Right lobe of liver (tissue), 4 donors: ENCODE results near the gene ITPRID1.

ENCODE experiments used
- POLR2A ChIP-seq: fragments of 450-650 bp; IDR thresholded peaks from one replicate; pipeline ENCODE4 v1.6.1; 2017; ENCODE audit warnings: antibody characterized with exemption, mild to moderate bottlenecking
- TF ChIP-seq, protein P1 (sequence below), 4 donors: fragments of 200-600 bp in 3 of 4; fragments of 450-650 bp in 1 of 4; IDR thresholded peaks; one replicate each; pipeline versions ENCODE4 v1.5.1 to v1.8.0; 2016 to 2022; ENCODE audit warnings: antibody characterized with exemption in 4 of 4, mild to moderate bottlenecking in 2 of 4
- donor health status: DM: no; HTN: no; CAD: no.
- donor health status: DM: no; HTN: no; CAD: no.
- donor health status: DM: no; HTN: yes; CAD: no.

DNA sequence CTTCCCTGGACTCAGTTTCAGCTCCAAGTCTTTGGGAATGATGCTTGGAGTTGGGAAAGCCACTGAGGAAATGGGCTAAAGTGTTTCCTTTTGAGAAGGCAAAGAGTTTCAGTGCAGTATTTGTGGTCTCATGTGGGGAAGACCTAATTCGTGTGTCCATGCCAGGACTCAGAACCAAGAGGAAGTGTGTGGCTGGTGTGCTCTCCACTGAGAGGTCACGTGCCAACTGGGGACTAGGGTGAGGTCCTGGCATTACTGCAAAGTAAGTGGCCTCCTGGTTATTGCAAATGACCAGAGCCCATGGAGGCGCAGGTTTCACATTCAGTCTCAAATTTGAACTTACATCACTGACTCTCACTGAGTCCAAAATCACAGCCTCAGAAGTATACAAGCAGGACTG is 48.6 kb upstream of the ITPRID1 start:
- TF ChIP-seq, protein P1, sequence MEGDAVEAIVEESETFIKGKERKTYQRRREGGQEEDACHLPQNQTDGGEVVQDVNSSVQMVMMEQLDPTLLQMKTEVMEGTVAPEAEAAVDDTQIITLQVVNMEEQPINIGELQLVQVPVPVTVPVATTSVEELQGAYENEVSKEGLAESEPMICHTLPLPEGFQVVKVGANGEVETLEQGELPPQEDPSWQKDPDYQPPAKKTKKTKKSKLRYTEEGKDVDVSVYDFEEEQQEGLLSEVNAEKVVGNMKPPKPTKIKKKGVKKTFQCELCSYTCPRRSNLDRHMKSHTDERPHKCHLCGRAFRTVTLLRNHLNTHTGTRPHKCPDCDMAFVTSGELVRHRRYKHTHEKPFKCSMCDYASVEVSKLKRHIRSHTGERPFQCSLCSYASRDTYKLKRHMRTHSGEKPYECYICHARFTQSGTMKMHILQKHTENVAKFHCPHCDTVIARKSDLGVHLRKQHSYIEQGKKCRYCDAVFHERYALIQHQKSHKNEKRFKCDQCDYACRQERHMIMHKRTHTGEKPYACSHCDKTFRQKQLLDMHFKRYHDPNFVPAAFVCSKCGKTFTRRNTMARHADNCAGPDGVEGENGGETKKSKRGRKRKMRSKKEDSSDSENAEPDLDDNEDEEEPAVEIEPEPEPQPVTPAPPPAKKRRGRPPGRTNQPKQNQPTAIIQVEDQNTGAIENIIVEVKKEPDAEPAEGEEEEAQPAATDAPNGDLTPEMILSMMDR (IDR thresholded peaks at IDR 0.05): no peak
- no peak for TF ChIP-seq POLR2A
